DOHH2 (cell line): ENCODE measurements around the gene ABI2.

Source experiments
- CTCF ChIP-seq: fragments of 200-600 bp; sonication (generic); IDR thresholded peaks from one replicate; pipeline ENCODE4 v1.5.1; 2014; ENCODE audit warnings: antibody characterized with exemption, mild to moderate bottlenecking, low read depth, low read length; ENCODE audit not compliant: poor library complexity, severe bottlenecking
- EZH2phosphoT487 ChIP-seq: fragments of 200-600 bp; sonication (generic); IDR thresholded peaks from 2 replicates; pipeline ENCODE4 v1.6.1; 2017; ENCODE audit warnings: borderline replicate concordance, mild to moderate bottlenecking, antibody characterized with exemption, low read length, moderate library complexity, mixed read lengths

- TF ChIP-seq CTCF = no peak
- TF ChIP-seq EZH2phosphoT487 = no peak
Measured at GRCh38 chr2:203327901-203328759, at the start of gene ABI2.
